Fibroblast of lung (primary cell): ENCODE measurements around the gene NOL12. TPM values are rescaled to one million over a fixed set of nuclear protein-coding genes. Genes with fewer than 3 reads are reported as not detected.
"Not testable (repeated sequence)": the region's sequence is repeated elsewhere in the genome, so short reads cannot be mapped to it uniquely, and the experiment has no call there.

Experiments used
- DNase-seq, 2 donors: peaks; one replicate each; pipeline versions ENCODE4 v3.0.0 to v3.0.0-alpha.2; 2010; ENCODE audit warnings: low read depth in 2 of 2
- H2AFZ ChIP-seq: 2 replicates; pipeline ENCODE4 v1.5.1; 2012; ENCODE audit warnings: low read length, control low read depth, inconsistent platforms
- H3K27ac ChIP-seq: 2 replicates; pipeline ENCODE4 v1.5.1; 2011; ENCODE audit warnings: low read length, control low read depth; ENCODE audit not compliant: insufficient read depth
- H3K27me3 ChIP-seq: 2 replicates; pipeline ENCODE4 v1.5.1; 2011; ENCODE audit warnings: mild to moderate bottlenecking, low read length; ENCODE audit not compliant: control insufficient read depth, insufficient read depth
- H3K36me3 ChIP-seq: 2 replicates; pipeline ENCODE4 v1.5.1; 2011; ENCODE audit warnings: low read length; ENCODE audit not compliant: control insufficient read depth, insufficient read depth
- H3K4me1 ChIP-seq: 2 replicates; pipeline ENCODE4 v1.5.1; 2011; ENCODE audit warnings: low read length; ENCODE audit not compliant: control insufficient read depth, insufficient read depth; ENCODE audit errors: extremely low read depth
- H3K4me2 ChIP-seq: 2 replicates; pipeline ENCODE4 v1.5.1; 2011; ENCODE audit warnings: low read length, control low read depth; ENCODE audit not compliant: insufficient read depth; ENCODE audit errors: extremely low read depth
- H3K4me3 ChIP-seq, 4 experiments: fragments of 200-600 bp in 1 of 4; sonication (generic) in 1 of 4; replicated peaks in 1 of 4; 2 replicates each; pipeline ENCODE4 v1.5.1; 2011 to 2016; ENCODE audit warnings: low read length in 4 of 4, low read depth in 3 of 4, mild to moderate bottlenecking in 3 of 4, control low read depth in 2 of 4, inconsistent platforms in 1 of 4, mixed read lengths in 1 of 4; ENCODE audit not compliant: insufficient read depth in 1 of 4; ENCODE audit errors: control extremely low read depth in 1 of 4
- H3K79me2 ChIP-seq: 2 replicates; pipeline ENCODE4 v1.5.1; 2012; ENCODE audit warnings: mild to moderate bottlenecking, low read length, inconsistent platforms; ENCODE audit not compliant: control insufficient read depth, insufficient read depth
- H3K9ac ChIP-seq: 2 replicates; pipeline ENCODE4 v1.5.1; 2011; ENCODE audit warnings: mild to moderate bottlenecking, low read length, control low read depth; ENCODE audit not compliant: insufficient read depth
- H3K9me3 ChIP-seq: 2 replicates; pipeline ENCODE4 v1.5.1; 2012; ENCODE audit warnings: low read depth, low read length; ENCODE audit not compliant: control insufficient read depth, insufficient read depth
- H4K20me1 ChIP-seq: 2 replicates; pipeline ENCODE4 v1.5.1; 2011; ENCODE audit warnings: low read length; ENCODE audit not compliant: control insufficient read depth, insufficient read depth; ENCODE audit errors: extremely low read depth
- EZH2 ChIP-seq: IDR thresholded peaks from 2 replicates; pipeline ENCODE4 v1.5.1; 2012; ENCODE audit warnings: low read length, control low read depth, mild to moderate bottlenecking; ENCODE audit errors: missing control alignments
- polyA plus RNA-seq, 2 donors: library from polyadenylated mRNA; depleted of rRNA in 1 of 2; stranded (reverse) in 1 of 2; unstranded in 1 of 2; fragments of >200 nt; gene quantifications; 2 replicates each; pipeline ENCODE4 v1.2.1, GENCODE V29; 2011 to 2012; ENCODE audit warnings: missing spikeins in 1 of 2
- total RNA-seq: library from RNA; depleted of rRNA; stranded (reverse); fragments of >200 nt; gene quantifications from 2 replicates; pipeline ENCODE4 v1.2.1, GENCODE V29; 2014
- TF ChIP-seq, protein P1 (sequence below), 2 donors: IDR thresholded peaks in 1 of 2; conservative IDR thresholded peaks in 1 of 2; 1 replicate in 1 of 2; 2 replicates in 1 of 2; pipeline ENCODE4 v1.5.1; 2011 to 2012; ENCODE audit warnings: low read length in 2 of 2, control low read depth in 1 of 2, inconsistent platforms in 1 of 2, low read depth in 1 of 2, mild to moderate bottlenecking in 1 of 2

NOL12 gene
- total and polyA plus RNA-seq, 2 donors (not counting 1 experiment from before 2014, with no cell fraction given) = 12.8 to 15.4 TPM

DNA sequence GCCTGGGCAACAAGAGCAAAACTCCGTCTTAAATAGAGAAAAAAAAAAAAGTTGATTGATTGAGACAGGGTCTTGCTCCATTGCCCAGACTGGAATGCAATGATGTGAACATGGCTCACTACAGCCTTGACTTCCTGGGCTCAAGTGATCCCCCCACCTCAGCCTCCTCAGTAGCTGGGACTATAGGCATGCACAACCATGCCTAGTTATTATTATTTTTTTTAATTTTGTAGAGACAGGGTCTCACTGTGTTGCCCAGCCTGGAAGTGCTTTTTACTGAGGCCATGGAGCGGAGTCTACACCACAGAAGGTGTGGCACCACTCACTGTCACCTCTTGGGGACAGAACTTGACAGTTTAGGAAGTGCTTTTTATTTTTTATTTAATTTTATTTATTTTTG lies 28.5 kb downstream of the NOL12 start:
- Histone ChIP-seq H3K4me3 (no peak overlapping the region), H3K36me3 (no peaks in the 10 kb centered on the region), H3K79me2 (no peaks in the 10 kb centered on the region), H3K27me3 (no peaks in the 10 kb centered on the region), H3K4me2 (no peak overlapping the region), H2AFZ (no peak overlapping the region), H4K20me1 (no peaks in the 10 kb centered on the region), H3K9ac (no peak overlapping the region), H3K9me3 (no peaks in the 10 kb centered on the region), H3K4me1 (no peaks in the 10 kb centered on the region), H3K27ac (no peak overlapping the region)
- no peak for TF ChIP-seq EZH2
- TF ChIP-seq, protein P1, sequence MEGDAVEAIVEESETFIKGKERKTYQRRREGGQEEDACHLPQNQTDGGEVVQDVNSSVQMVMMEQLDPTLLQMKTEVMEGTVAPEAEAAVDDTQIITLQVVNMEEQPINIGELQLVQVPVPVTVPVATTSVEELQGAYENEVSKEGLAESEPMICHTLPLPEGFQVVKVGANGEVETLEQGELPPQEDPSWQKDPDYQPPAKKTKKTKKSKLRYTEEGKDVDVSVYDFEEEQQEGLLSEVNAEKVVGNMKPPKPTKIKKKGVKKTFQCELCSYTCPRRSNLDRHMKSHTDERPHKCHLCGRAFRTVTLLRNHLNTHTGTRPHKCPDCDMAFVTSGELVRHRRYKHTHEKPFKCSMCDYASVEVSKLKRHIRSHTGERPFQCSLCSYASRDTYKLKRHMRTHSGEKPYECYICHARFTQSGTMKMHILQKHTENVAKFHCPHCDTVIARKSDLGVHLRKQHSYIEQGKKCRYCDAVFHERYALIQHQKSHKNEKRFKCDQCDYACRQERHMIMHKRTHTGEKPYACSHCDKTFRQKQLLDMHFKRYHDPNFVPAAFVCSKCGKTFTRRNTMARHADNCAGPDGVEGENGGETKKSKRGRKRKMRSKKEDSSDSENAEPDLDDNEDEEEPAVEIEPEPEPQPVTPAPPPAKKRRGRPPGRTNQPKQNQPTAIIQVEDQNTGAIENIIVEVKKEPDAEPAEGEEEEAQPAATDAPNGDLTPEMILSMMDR (conservative IDR thresholded peaks at IDR 0.05 in 1 of 2, IDR thresholded peaks at IDR 0.05 in 1 of 2; ENCODE audit: low read depth in 1 of 2, low read length in 2 of 2) = no peak
- no peak for DNase-seq

DNA sequence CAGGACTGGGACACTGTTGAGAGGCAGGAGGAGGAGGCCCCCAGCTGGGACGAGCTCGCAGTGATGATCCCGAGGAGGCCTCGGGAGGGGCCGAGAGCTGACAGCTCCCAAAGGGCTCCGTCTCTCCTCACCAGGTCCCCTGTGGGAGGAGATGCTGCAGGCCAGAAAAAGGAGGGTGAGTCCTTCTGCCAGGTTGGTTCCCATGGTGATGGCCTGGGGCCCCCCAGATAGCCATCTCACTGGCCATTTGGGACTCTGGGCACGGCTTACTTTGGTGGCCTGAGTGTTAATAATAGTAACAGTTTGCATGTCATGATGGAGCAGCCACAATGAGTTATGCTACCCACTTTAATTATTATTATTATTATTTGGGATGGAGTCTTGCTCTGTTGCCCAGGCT lies 29.6 kb downstream of the NOL12 start:
- H4K20me1 ChIP-seq = no peaks in the 10 kb centered on the region
- no peak overlapping the region for H2AFZ ChIP-seq
- no peaks in the 10 kb centered on the region for H3K27me3 ChIP-seq
- H3K79me2 ChIP-seq = no peaks in the 10 kb centered on the region
- H3K9me3 ChIP-seq = no peaks in the 10 kb centered on the region
- H3K36me3 ChIP-seq = no peaks in the 10 kb centered on the region
- H3K27ac ChIP-seq = no peak overlapping the region
- DNase-seq = no peak
- no peaks in the 10 kb centered on the region for H3K4me1 ChIP-seq
- H3K4me3 ChIP-seq = no peak overlapping the region
- no peak overlapping the region for H3K4me2 ChIP-seq
- no peak overlapping the region for H3K9ac ChIP-seq
- TF ChIP-seq, protein P1 (conservative IDR thresholded peaks at IDR 0.05 in 1 of 2, IDR thresholded peaks at IDR 0.05 in 1 of 2; ENCODE audit: low read depth in 1 of 2, low read length in 2 of 2) = no peak
- TF ChIP-seq EZH2 = no peak

DNA sequence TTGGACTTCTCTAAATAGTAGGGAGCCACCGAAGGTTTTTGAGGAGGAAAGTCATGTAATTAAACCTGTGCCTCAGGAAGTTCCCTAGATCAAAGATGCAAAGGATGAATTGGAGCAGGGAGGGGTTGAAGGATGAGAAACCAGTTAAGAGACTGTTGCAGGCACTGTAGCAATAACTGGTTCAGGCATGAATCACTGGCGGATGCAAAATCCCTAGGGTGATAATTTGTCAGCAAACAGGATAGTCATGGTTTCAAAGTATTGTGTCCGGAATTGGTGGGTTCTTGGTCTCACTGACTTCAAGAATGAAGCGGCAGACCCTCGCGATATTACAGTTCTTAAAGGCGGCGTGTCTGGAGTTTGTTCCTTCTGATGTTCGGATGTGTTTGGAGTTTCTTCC lies 30.6 kb downstream of the NOL12 start:
- Histone ChIP-seq H3K4me1 (no peaks in the 10 kb centered on the region), H3K79me2 (no peaks in the 10 kb centered on the region), H3K9ac (no peak overlapping the region), H3K27me3 (no peaks in the 10 kb centered on the region), H2AFZ (no peak overlapping the region), H3K4me3 (no peak overlapping the region), H3K4me2 (no peak overlapping the region), H3K9me3 (no peaks in the 10 kb centered on the region), H3K27ac (no peak overlapping the region), H4K20me1 (no peaks in the 10 kb centered on the region), H3K36me3 (no peaks in the 10 kb centered on the region)
- no peak for TF ChIP-seq EZH2
- TF ChIP-seq, protein P1 (conservative IDR thresholded peaks at IDR 0.05 in 1 of 2, IDR thresholded peaks at IDR 0.05 in 1 of 2; ENCODE audit: low read depth in 1 of 2, low read length in 2 of 2) = no peak
- no peak for DNase-seq

DNA sequence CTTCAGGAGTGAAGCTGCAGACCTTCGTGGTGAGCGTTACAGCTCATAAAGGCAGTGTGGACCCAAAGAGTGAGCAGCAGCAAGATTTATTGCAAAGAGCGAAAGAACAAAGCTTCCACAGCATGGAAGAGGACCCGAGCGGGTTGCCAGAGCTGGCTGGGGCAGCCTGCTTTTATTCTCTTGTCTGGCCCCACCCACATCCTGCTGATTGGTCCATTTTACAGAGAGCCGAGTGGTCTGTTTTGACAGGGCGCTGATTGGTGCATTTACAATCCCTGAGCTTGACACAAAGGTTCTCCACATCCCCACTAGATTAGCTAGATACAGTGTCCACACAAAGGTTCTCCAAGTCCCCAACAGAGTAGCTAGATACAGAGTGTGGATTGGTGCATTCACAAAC lies 31.1 kb downstream of the NOL12 start:
- H3K4me3 ChIP-seq, H3K9ac ChIP-seq, DNase-seq: not testable (repeated sequence)

DNA sequence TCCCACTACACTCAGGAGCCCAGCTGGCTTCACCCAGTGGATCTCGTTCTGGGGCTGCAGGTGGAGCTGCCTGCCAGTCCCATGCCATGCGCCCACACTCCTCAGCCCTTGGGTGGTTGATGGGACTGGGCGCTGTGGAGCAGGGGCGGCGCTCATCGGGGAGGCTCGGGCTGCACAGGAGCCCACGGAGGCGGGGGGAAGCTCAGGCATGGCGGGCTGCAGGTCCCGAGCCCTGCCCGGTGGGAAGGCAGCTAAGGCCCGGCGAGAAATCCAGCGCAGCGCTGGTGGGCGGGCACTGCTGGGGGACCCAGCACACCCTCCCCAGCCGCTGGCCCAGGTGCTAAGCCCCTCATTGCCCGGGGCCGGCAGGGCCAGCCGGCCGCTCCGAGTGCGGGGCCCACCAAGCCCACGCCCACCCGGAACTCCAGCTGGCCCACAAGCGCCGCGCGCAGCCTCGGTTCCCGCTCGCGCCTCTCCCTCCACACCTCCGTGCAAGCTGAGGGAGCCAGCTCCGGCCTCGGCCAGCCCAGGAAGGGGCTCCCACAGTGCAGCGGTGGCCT lies 31.7 kb downstream of the NOL12 start:
- H3K4me1 ChIP-seq, H3K79me2 ChIP-seq, H3K9ac ChIP-seq, H3K4me2 ChIP-seq, H3K27ac ChIP-seq, H3K9me3 ChIP-seq, H4K20me1 ChIP-seq, H3K4me3 ChIP-seq, H3K36me3 ChIP-seq, DNase-seq, H3K27me3 ChIP-seq, H2AFZ ChIP-seq: not testable (repeated sequence)

More for the DNA sequence above, 31.1 kb downstream of the NOL12 start:
- H3K4me2 ChIP-seq, H4K20me1 ChIP-seq, H3K36me3 ChIP-seq, H3K9me3 ChIP-seq, H3K79me2 ChIP-seq, H3K4me1 ChIP-seq, H3K27ac ChIP-seq, H2AFZ ChIP-seq, H3K27me3 ChIP-seq: not testable (repeated sequence)
